RWPE2 (cell line): ENCODE measurements around the gene POU4F2.
A peak's percentile ranks its signal among the peaks of the same experiment; 100 is the strongest.
"Not testable (repeated sequence)": the region's sequence is repeated elsewhere in the genome, so short reads cannot be mapped to it uniquely, and the experiment has no call there.

Source experiments
- ATAC-seq: fragments of 200-7000 bp; cut with Tn5 transposase; 3 replicates; pipeline ENCODE4 v1.9.1; 2021; ENCODE audit warnings: low read depth
- DNase-seq: peaks from one replicate; pipeline ENCODE4 v3.0.0-alpha.2; 2020; ENCODE audit warnings: low spot score
- H3K27ac ChIP-seq: fragments of 450-650 bp; 2 replicates; pipeline ENCODE4 v1.5.1; 2017; ENCODE audit warnings: mild to moderate bottlenecking; ENCODE audit not compliant: poor library complexity, severe bottlenecking
- H3K27me3 ChIP-seq: fragments of 250-450 bp; sonication (Bioruptor Pico); 2 replicates; pipeline ENCODE4 v1.5.1; 2021; ENCODE audit warnings: mild to moderate bottlenecking, moderate library complexity; ENCODE audit not compliant: insufficient read depth, poor library complexity, severe bottlenecking
- H3K36me3 ChIP-seq: fragments of 250-450 bp; sonication (Bioruptor Pico); 2 replicates; pipeline ENCODE4 v1.5.1; 2020; ENCODE audit warnings: low read depth, mild to moderate bottlenecking, moderate library complexity
- H3K4me1 ChIP-seq: fragments of 250-450 bp; sonication (Bioruptor Pico); 2 replicates; pipeline ENCODE4 v1.5.1; 2021; ENCODE audit warnings: mild to moderate bottlenecking, moderate library complexity; ENCODE audit not compliant: insufficient read depth, poor library complexity, severe bottlenecking
- H3K4me3 ChIP-seq: fragments of 250-450 bp; sonication (Bioruptor Pico); 2 replicates; pipeline ENCODE4 v1.5.1; 2021; ENCODE audit warnings: mild to moderate bottlenecking, moderate library complexity; ENCODE audit not compliant: severe bottlenecking
- H3K9me3 ChIP-seq: fragments of 250-450 bp; sonication (Bioruptor Pico); 2 replicates; pipeline ENCODE4 v1.5.1; 2021; ENCODE audit warnings: mild to moderate bottlenecking, moderate library complexity; ENCODE audit not compliant: severe bottlenecking
- TF ChIP-seq, protein P1 (sequence below): fragments of 450-650 bp; IDR thresholded peaks from one replicate; pipeline ENCODE4 v1.5.1; 2017; ENCODE audit warnings: mild to moderate bottlenecking, moderate library complexity; ENCODE audit not compliant: poor library complexity, severe bottlenecking

Gene POU4F2

DNA sequence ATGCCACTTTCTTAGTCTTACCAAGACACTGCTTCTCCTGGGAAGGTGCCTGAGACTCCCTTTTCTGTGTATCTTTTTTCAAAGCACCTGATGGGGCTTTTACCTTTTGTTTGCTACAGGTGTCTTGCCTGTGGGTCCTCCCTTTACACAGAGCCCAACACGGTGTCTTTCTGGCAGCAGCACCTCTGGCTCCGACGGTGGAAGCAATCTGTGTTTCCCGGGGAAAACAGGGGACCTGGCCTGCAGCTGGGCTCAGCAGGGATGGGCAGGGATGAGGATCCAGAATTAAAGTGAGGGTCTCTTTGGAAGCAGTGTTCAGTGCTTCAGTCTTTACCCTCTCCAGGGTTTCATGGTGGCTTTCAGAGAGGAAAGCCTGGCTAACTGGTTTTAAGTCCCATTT is 11.3 kb downstream of the POU4F2 start:
- H3K27me3 ChIP-seq, result peaks cover 97% of the 10 kb centered on the region
- no peak for ATAC-seq

DNA sequence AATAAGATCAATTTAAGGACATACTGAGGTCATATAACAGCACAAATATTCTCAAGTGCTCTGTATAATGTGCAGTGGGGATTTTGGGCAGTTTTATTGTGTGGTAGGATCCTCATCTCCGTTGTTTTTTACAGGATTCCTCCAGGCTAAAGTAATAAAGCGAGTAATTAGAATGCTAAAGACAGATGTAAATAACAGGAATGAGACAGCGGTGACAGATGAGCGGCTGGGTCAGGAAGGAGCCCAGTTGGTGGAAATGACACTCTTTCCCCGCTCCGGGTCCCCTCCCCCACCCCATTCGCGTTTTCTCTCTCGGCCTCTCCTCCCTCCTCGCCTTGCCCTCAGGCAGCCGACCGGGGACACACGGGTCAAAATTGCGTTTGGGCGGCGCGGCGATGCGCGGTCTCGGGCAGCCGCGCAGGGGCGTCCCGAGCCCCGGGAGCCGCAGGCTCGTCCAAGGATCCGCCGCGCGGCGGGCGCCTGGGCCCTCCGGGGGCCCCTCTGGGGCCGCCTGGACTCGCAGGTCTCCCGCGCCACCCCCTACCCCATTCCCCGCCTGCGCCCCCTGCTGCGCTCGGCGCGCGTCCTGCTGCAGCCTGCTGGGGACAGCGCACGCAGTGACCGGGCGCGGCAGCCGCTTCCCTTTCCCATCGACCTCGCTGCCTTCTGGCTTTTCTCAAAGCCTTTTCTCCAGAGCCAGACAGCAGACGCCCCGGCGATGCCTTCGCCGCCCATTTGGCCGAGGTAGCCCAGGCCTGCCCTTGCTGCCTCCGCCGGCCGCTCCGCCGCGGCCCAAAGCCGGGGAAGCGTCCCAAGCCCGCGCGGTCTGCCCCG is 16.2 kb downstream of the POU4F2 start:
- no peaks in the 10 kb centered on the region for H3K36me3 ChIP-seq
- H3K4me3 ChIP-seq, result no peak overlapping the region
- no peak overlapping the region for H3K27ac ChIP-seq
- TF ChIP-seq, protein P1, sequence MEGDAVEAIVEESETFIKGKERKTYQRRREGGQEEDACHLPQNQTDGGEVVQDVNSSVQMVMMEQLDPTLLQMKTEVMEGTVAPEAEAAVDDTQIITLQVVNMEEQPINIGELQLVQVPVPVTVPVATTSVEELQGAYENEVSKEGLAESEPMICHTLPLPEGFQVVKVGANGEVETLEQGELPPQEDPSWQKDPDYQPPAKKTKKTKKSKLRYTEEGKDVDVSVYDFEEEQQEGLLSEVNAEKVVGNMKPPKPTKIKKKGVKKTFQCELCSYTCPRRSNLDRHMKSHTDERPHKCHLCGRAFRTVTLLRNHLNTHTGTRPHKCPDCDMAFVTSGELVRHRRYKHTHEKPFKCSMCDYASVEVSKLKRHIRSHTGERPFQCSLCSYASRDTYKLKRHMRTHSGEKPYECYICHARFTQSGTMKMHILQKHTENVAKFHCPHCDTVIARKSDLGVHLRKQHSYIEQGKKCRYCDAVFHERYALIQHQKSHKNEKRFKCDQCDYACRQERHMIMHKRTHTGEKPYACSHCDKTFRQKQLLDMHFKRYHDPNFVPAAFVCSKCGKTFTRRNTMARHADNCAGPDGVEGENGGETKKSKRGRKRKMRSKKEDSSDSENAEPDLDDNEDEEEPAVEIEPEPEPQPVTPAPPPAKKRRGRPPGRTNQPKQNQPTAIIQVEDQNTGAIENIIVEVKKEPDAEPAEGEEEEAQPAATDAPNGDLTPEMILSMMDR, result no peak
- H3K4me1 ChIP-seq, result no peaks in the 10 kb centered on the region
- ATAC-seq (peak; percentile 48), DNase-seq (no peak)
- peaks cover 81% of the 10 kb centered on the region for H3K27me3 ChIP-seq
- H3K9me3 ChIP-seq, result no peaks in the 10 kb centered on the region

More for the DNA sequence above, 11.3 kb downstream of the POU4F2 start:
- Histone ChIP-seq H3K4me1 (no peaks in the 10 kb centered on the region), H3K4me3 (no peak overlapping the region), H3K9me3 (no peaks in the 10 kb centered on the region), H3K27ac (no peak overlapping the region), H3K36me3 (no peaks in the 10 kb centered on the region)
- no peak for DNase-seq
- TF ChIP-seq, protein P1, result no peak

DNA sequence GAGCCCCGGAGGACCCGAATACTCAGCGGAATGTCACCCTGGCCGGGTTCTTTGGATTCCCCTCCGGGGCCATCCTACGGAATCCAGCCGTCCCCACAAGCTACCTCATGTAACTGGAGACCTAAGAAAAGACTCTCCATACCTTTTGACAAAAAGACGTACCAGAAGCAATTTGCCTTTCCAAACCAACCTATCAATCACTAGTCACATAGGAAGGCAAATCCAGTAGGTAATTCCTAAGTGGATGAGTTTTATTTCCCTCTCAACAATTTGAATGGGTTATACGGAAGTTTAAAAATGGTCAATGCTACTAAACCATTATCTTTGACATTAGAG is 16.8 kb downstream of the POU4F2 start:
- ATAC-seq (no peak), DNase-seq (no peak)
- no peak overlapping the region for H3K4me3 ChIP-seq
- no peaks in the 10 kb centered on the region for H3K9me3 ChIP-seq
- peaks cover 79% of the 10 kb centered on the region for H3K27me3 ChIP-seq
- TF ChIP-seq, protein P1, result no peak
- no peak overlapping the region for H3K27ac ChIP-seq
- no peaks in the 10 kb centered on the region for H3K4me1 ChIP-seq
- no peaks in the 10 kb centered on the region for H3K36me3 ChIP-seq

DNA sequence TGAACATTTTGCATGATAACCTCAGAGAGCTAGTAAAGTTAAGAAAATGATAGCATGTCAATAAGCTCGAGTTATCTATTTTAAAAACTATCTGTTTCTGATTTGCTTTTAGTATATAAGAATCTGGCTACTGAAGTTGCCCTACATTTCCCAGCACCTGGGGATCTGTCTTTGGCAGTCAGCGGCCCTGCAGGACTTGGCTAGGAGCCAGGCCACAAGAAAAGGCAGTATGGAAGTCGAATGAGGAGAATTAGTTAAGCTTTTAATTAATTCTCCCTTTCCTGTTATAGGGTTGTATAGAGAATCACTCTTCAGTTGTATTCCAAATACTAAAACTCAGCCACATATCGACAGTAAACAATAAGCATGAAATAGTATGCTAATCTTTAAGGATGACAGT is 22.7 kb downstream of the POU4F2 start:
- Histone ChIP-seq H3K27me3 (peaks cover 28% of the 10 kb centered on the region), H3K36me3 (no peaks in the 10 kb centered on the region), H3K27ac (no peak overlapping the region), H3K4me1 (no peaks in the 10 kb centered on the region), H3K4me3 (no peak overlapping the region), H3K9me3 (no peaks in the 10 kb centered on the region)
- TF ChIP-seq, protein P1, result no peak
- ATAC-seq (no peak), DNase-seq (no peak)

DNA sequence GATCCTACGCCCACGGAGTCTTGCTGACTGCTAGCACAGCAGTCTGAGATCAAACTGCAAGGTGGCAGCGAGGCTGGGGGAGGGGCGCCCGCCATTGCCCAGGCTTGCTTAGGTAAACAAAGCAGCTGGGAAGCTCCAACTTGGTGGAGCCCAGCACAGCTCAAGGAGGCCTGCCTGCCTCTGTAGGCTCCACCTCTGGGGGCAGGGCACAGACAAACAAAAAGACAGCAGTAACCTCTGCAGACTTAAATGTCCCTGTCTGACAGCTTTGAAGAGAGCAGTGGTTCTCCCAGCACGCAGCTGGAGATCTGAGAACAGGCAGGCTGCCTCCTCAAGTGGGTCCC is 25.2 kb downstream of the POU4F2 start:
- peaks cover 17% of the 10 kb centered on the region for H3K27me3 ChIP-seq
- not testable (repeated sequence) for ATAC-seq, DNase-seq, H3K36me3 ChIP-seq, H3K27ac ChIP-seq, H3K9me3 ChIP-seq, H3K4me1 ChIP-seq, H3K4me3 ChIP-seq
